Measurements from ENCODE around the gene ISG20.
"Not testable (repeated sequence)": the region's sequence is repeated elsewhere in the genome, so short reads cannot be mapped to it uniquely, and the experiment has no call there.

- TF ChIP-seq, protein P1, sequence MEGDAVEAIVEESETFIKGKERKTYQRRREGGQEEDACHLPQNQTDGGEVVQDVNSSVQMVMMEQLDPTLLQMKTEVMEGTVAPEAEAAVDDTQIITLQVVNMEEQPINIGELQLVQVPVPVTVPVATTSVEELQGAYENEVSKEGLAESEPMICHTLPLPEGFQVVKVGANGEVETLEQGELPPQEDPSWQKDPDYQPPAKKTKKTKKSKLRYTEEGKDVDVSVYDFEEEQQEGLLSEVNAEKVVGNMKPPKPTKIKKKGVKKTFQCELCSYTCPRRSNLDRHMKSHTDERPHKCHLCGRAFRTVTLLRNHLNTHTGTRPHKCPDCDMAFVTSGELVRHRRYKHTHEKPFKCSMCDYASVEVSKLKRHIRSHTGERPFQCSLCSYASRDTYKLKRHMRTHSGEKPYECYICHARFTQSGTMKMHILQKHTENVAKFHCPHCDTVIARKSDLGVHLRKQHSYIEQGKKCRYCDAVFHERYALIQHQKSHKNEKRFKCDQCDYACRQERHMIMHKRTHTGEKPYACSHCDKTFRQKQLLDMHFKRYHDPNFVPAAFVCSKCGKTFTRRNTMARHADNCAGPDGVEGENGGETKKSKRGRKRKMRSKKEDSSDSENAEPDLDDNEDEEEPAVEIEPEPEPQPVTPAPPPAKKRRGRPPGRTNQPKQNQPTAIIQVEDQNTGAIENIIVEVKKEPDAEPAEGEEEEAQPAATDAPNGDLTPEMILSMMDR (IDR thresholded peaks at IDR 0.05), result not testable (repeated sequence)
- TF ChIP-seq POLR2A (IDR thresholded peaks at IDR 0.05), result not testable (repeated sequence)
Measured at GRCh38 chr15:88642514-88642913, 3.7 kb downstream of the ISG20 start.

Data from right lobe of liver (tissue), 4 donors.